Glutamatergic neuron (in vitro differentiated cells): Measurements from ENCODE around the gene SLC25A19. TPM values are rescaled to one million over a fixed set of nuclear protein-coding genes. Genes with fewer than 3 reads are reported as not detected.

ENCODE experiments used
- DNase-seq: peaks from one replicate; pipeline ENCODE4 v3.0.0; 2022
- H3K27ac Mint-ChIP-seq: one replicate; pipeline ENCODE4 v1.8.0; 2020; ENCODE audit warnings: mild to moderate bottlenecking, mixed read lengths, inconsistent platforms; ENCODE audit not compliant: unreplicated experiment
- H3K27me3 Mint-ChIP-seq: one replicate; pipeline ENCODE4 v1.8.0; 2020; ENCODE audit warnings: mild to moderate bottlenecking, moderate library complexity, mixed read lengths, inconsistent platforms; ENCODE audit not compliant: unreplicated experiment
- H3K36me3 Mint-ChIP-seq: one replicate; pipeline ENCODE4 v1.8.0; 2020; ENCODE audit warnings: mild to moderate bottlenecking, mixed read lengths, inconsistent platforms; ENCODE audit not compliant: unreplicated experiment
- H3K4me1 Mint-ChIP-seq: one replicate; pipeline ENCODE4 v1.8.0; 2020; ENCODE audit warnings: mild to moderate bottlenecking, low read depth, mixed read lengths, inconsistent platforms; ENCODE audit not compliant: unreplicated experiment
- H3K4me3 Mint-ChIP-seq: one replicate; pipeline ENCODE4 v1.8.0; 2020; ENCODE audit warnings: mild to moderate bottlenecking, mixed read lengths, inconsistent platforms; ENCODE audit not compliant: unreplicated experiment
- H3K9me3 Mint-ChIP-seq: one replicate; pipeline ENCODE4 v1.8.0; 2020; ENCODE audit warnings: mild to moderate bottlenecking, moderate library complexity, mixed read lengths, inconsistent platforms; ENCODE audit not compliant: unreplicated experiment
- total RNA-seq: library from RNA; stranded (reverse); fragmentation: NEBNext Ultra II Directional; extraction: Animal tissue kit (Norgen Biotek cat#: 25700); gene quantifications from one replicate; pipeline ENCODE4 v1.2.1, GENCODE V29; 2021; ENCODE audit not compliant: unreplicated experiment
- TF ChIP-seq, protein P1 (sequence below): fragments of 200-600 bp; sonication (generic); IDR thresholded peaks from one replicate; pipeline ENCODE4 v1.5.0; 2021; ENCODE audit not compliant: partially characterized antibody, unreplicated experiment

Gene SLC25A19
- total RNA-seq, 1 donor from 2014 or later = 9.3 TPM

DNA sequence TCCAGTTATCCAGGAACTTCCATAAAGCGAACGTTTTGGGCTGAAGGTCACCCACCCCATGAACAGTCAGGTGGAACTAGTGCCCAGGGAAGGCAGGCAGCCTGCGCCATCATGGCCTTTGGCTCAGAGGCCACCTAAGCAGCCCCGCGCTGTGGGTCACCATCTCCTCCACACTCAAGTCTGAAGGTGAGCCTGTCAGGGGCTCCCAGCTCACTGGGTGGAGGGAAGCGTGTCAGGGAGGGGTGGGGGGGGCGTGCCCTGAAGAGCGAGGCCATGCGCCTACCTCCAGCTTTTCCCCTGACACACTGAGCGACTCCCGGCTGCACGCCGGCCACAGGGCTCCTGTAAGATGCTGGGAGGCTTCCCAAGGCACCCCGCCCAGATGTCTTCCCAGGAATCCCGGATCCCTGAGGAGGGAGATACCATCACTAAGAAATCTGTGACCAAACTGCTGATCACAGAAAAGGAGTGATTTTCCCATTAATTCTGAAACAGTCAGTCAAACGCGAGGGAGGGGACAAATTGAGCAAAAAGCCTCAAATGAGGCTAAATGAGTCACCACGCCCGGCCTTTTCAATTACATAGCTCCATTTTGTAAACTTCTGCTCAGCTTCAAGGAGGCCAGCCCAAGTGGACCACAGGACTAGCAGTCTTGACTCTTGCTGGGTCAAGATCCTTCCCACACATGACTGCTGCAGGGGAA, 26.5 kb upstream of the SLC25A19 start:
- no peak for DNase-seq
- Mint-ChIP-seq H3K4me3 (no peak overlapping the region), H3K4me1 (peaks cover 9% of the 10 kb centered on the region), H3K27ac (no peak overlapping the region), H3K36me3 (no peaks in the 10 kb centered on the region), H3K9me3 (peaks cover 10% of the 10 kb centered on the region), H3K27me3 (peaks cover 2% of the 10 kb centered on the region)
- TF ChIP-seq, protein P1, sequence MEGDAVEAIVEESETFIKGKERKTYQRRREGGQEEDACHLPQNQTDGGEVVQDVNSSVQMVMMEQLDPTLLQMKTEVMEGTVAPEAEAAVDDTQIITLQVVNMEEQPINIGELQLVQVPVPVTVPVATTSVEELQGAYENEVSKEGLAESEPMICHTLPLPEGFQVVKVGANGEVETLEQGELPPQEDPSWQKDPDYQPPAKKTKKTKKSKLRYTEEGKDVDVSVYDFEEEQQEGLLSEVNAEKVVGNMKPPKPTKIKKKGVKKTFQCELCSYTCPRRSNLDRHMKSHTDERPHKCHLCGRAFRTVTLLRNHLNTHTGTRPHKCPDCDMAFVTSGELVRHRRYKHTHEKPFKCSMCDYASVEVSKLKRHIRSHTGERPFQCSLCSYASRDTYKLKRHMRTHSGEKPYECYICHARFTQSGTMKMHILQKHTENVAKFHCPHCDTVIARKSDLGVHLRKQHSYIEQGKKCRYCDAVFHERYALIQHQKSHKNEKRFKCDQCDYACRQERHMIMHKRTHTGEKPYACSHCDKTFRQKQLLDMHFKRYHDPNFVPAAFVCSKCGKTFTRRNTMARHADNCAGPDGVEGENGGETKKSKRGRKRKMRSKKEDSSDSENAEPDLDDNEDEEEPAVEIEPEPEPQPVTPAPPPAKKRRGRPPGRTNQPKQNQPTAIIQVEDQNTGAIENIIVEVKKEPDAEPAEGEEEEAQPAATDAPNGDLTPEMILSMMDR = no peak

GRCh38 chr17:75313941-75314551, 24.8 kb upstream of the SLC25A19 start:
- Mint-ChIP-seq H3K27ac (peak overlapping the region; percentile 11), H3K9me3 (peaks cover 10% of the 10 kb centered on the region), H3K36me3 (no peaks in the 10 kb centered on the region), H3K4me1 (peaks cover 3% of the 10 kb centered on the region), H3K27me3 (peaks cover 2% of the 10 kb centered on the region), H3K4me3 (no peak overlapping the region)
- TF ChIP-seq, protein P1 = no peak
- DNase-seq = no peak

DNA sequence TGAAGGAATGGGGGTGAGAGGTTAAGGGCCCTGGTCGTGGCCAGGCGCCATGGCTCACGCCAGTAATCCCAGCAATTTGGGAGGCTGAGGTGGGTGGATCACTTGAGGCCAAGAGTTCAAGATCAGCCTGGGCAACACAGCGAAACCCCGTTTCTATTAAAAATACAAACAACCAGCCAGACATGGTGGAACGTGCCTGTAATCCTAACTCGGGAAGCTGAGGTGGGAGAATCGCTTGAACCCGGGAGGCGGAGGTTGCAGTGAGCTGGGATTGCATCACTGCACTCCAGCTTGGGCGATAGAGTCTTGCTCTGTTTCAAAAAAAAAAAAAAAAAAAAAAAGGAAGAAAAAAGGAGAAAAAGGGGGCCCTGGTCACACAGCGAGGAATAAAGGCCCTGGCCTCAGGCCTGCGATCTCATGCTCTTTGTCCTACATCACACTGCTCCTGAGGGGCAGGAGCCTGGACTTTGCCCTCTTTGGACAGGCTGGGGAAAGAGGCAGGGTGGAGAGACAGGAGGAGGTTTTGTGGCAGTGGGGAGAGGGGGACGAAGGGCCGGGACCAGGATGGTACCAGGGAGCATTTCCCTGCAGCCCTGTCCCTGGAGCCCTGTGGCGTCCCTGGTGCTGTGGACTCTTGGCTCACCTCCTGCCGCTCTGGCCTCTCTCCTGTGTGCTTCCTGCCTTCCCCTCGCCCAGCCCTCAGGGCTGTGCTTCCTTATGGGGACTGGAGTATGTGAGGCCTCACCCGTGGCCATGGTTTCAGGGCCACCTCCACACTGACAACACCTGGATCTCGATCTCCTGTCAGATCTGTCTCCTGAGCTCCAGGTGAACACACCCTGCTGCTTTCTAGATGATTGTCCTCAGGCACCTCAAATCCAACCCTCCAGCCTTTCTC, 19.7 kb upstream of the SLC25A19 start:
- TF ChIP-seq, protein P1 = no peak
- Mint-ChIP-seq H3K4me3 (no peak overlapping the region), H3K4me1 (peaks cover 3% of the 10 kb centered on the region), H3K36me3 (no peaks in the 10 kb centered on the region), H3K27me3 (peaks cover 4% of the 10 kb centered on the region), H3K27ac (peak overlapping the region; percentile 70), H3K9me3 (peaks cover 4% of the 10 kb centered on the region)
- DNase-seq = no peak

GRCh38 chr17:75307957-75308731, 18.9 kb upstream of the SLC25A19 start:
- H3K36me3 Mint-ChIP-seq = no peaks in the 10 kb centered on the region
- H3K27ac Mint-ChIP-seq = no peak overlapping the region
- no peak overlapping the region for H3K4me3 Mint-ChIP-seq
- no peak for DNase-seq
- no peaks in the 10 kb centered on the region for H3K4me1 Mint-ChIP-seq
- no peaks in the 10 kb centered on the region for H3K9me3 Mint-ChIP-seq
- TF ChIP-seq, protein P1 = no peak
- peaks cover 2% of the 10 kb centered on the region for H3K27me3 Mint-ChIP-seq
